ENCODE measurements around the gene CREB5.

DNA sequence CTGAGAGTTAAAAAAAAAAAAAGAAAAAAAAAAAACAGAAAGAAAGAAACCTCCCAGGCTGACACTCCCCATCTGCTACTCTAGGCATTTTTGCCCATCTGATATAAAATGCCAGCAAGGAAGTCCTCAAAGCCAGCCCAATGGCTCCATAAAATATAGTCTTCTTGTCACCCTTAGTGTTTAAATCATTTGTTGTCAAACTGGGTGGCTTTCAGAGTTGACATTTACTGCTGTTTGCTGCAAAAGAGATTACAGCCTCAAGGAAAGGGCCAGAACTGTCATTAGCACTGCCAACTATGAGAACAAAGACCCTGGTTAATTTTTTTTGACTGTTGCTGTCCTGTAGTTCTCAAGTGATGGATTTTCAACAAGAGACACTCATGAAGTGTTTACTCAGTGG lies 459.3 kb downstream of the CREB5 start:
- TF ChIP-seq POLR2A (IDR thresholded peaks at IDR 0.05) (no peak), CTCF (IDR thresholded peaks at IDR 0.05 in 4 of 5, conservative IDR thresholded peaks at IDR 0.05 in 1 of 5) (no peak)

Data from gastrocnemius medialis (tissue), 4 donors.